Parathyroid adenoma (tissue), 2 donors: ENCODE measurements around the gene FLII.

Experiments
- H2AFZ ChIP-seq: fragments of 300-600 bp; sonication (generic); one replicate; pipeline ENCODE4 v1.7.0; 2017; ENCODE audit warnings: antibody characterized with exemption, mild to moderate bottlenecking
- H3K27ac ChIP-seq: fragments of 300-600 bp; sonication (generic); one replicate; pipeline ENCODE4 v1.7.0; 2017
- H3K27me3 ChIP-seq: fragments of 300-600 bp; sonication (generic); one replicate; pipeline ENCODE4 v1.7.0; 2017; ENCODE audit warnings: low read length; ENCODE audit not compliant: control insufficient read depth, insufficient read depth
- H3K36me3 ChIP-seq: fragments of 300-600 bp; sonication (generic); one replicate; pipeline ENCODE4 v1.7.0; 2017; ENCODE audit warnings: low read length; ENCODE audit not compliant: control insufficient read depth, insufficient read depth
- H3K4me1 ChIP-seq: fragments of 300-600 bp; sonication (generic); one replicate; pipeline ENCODE4 v1.7.0; 2017; ENCODE audit warnings: control low read depth
- H3K4me2 ChIP-seq: fragments of 300-600 bp; sonication (generic); one replicate; pipeline ENCODE4 v1.7.0; 2017; ENCODE audit warnings: low read length
- H3K4me3 ChIP-seq: fragments of 300-600 bp; sonication (generic); one replicate; pipeline ENCODE4 v1.7.0; 2017; ENCODE audit warnings: low read depth, low read length
- H3K79me2 ChIP-seq: fragments of 300-600 bp; sonication (generic); one replicate; pipeline ENCODE4 v1.7.0; 2017; ENCODE audit warnings: control low read depth
- H3K9ac ChIP-seq: fragments of 300-600 bp; sonication (generic); one replicate; pipeline ENCODE4 v1.7.0; 2017; ENCODE audit warnings: mild to moderate bottlenecking
- H3K9me3 ChIP-seq: fragments of 300-600 bp; sonication (generic); one replicate; pipeline ENCODE4 v1.7.0; 2017; ENCODE audit warnings: low read length; ENCODE audit not compliant: control insufficient read depth
- CTCF ChIP-seq: fragments of 300-600 bp; sonication (generic); IDR thresholded peaks from one replicate; pipeline ENCODE4 v1.7.0; 2017; ENCODE audit warnings: antibody characterized with exemption, mild to moderate bottlenecking
- donor health status: primary hyperparathyroidism.

The FLII gene

GRCh38 chr17:18197535-18198194 is 60.9 kb downstream of the FLII start:
- no peak overlapping the region for H3K4me3 ChIP-seq
- no peak overlapping the region for H3K27ac ChIP-seq
- TF ChIP-seq CTCF, result no peak
- no peak overlapping the region for H2AFZ ChIP-seq
- H3K4me1 ChIP-seq, result peaks cover 8% of the 10 kb centered on the region
- H3K9ac ChIP-seq, result no peak overlapping the region
- H3K79me2 ChIP-seq, result peaks cover 64% of the 10 kb centered on the region
- no peak overlapping the region for H3K4me2 ChIP-seq
- H3K27me3 ChIP-seq, result no peaks in the 10 kb centered on the region
- no peaks in the 10 kb centered on the region for H3K9me3 ChIP-seq
- H3K36me3 ChIP-seq, result no peaks in the 10 kb centered on the region

- H3K9ac ChIP-seq, result no peak overlapping the region
- no peak overlapping the region for H3K4me2 ChIP-seq
These were observed 63.3 kb downstream of the FLII start for GRCh38 chr17:18195246-18195645.

More at GRCh38 chr17:18195246-18195645, 63.3 kb downstream of the FLII start:
- Histone ChIP-seq H3K36me3 (no peaks in the 10 kb centered on the region), H2AFZ (no peak overlapping the region), H3K27ac (no peak overlapping the region), H3K27me3 (no peaks in the 10 kb centered on the region), H3K4me1 (peaks cover 19% of the 10 kb centered on the region), H3K79me2 (peaks cover 69% of the 10 kb centered on the region), H3K9me3 (no peaks in the 10 kb centered on the region), H3K4me3 (no peak overlapping the region)
- TF ChIP-seq CTCF, result no peak
